Fibroblast of skin of right biceps (primary cell): Measurements from ENCODE around the gene KCNJ18.
"Not testable (repeated sequence)": the region's sequence is repeated elsewhere in the genome, so short reads cannot be mapped to it uniquely, and the experiment has no call there.

Experiments used
- DNase-seq: peaks from one replicate; pipeline ENCODE4 v3.0.0-alpha.2; 2013

The KCNJ18 gene

GRCh38 chr17:21671871-21672270, 20.5 kb upstream of the KCNJ18 start:
- DNase-seq: not testable (repeated sequence)

- DNase-seq: not testable (repeated sequence)
Observed at GRCh38 chr17:21673451-21674241, 18.7 kb upstream of the KCNJ18 start.

- no peak for DNase-seq
Observed at GRCh38 chr17:21674242-21674731, 18.0 kb upstream of the KCNJ18 start.

GRCh38 chr17:21674891-21675738, 17.2 kb upstream of the KCNJ18 start:
- not testable (repeated sequence) for DNase-seq

- not testable (repeated sequence) for DNase-seq
Observed at GRCh38 chr17:21675739-21676130, 16.6 kb upstream of the KCNJ18 start.

- DNase-seq: no peak
Observed at GRCh38 chr17:21676281-21677111, 15.8 kb upstream of the KCNJ18 start.

- DNase-seq: no peak
Observed at GRCh38 chr17:21677126-21677910, 15.0 kb upstream of the KCNJ18 start.

GRCh38 chr17:21677911-21678310, 14.4 kb upstream of the KCNJ18 start:
- DNase-seq: no peak

- no peak for DNase-seq
Observed at GRCh38 chr17:21678393-21679081, 13.8 kb upstream of the KCNJ18 start.

- no peak for DNase-seq
Observed at GRCh38 chr17:21679256-21680146, 12.8 kb upstream of the KCNJ18 start.

GRCh38 chr17:21680366-21680765, 12.0 kb upstream of the KCNJ18 start:
- DNase-seq: no peak

GRCh38 chr17:21680850-21681351, 11.4 kb upstream of the KCNJ18 start:
- DNase-seq: not testable (repeated sequence)

- DNase-seq: not testable (repeated sequence)
Observed at GRCh38 chr17:21681576-21681975, 10.7 kb upstream of the KCNJ18 start.

GRCh38 chr17:21682130-21682529, 10.2 kb upstream of the KCNJ18 start:
- not testable (repeated sequence) for DNase-seq

GRCh38 chr17:21683142-21683712, 9.1 kb upstream of the KCNJ18 start:
- not testable (repeated sequence) for DNase-seq

- DNase-seq: not testable (repeated sequence)
Observed at GRCh38 chr17:21683897-21684296, 8.4 kb upstream of the KCNJ18 start.

GRCh38 chr17:21684384-21684783, 7.9 kb upstream of the KCNJ18 start:
- not testable (repeated sequence) for DNase-seq

GRCh38 chr17:21685061-21685795, 7.1 kb upstream of the KCNJ18 start:
- not testable (repeated sequence) for DNase-seq
